ENCODE results near the gene MAP3K5. TPM values are rescaled to one million over a fixed set of nuclear protein-coding genes. Genes with fewer than 3 reads are reported as not detected.

Gene MAP3K5
- total RNA-seq, 1 donor from 2014 or later = 1.7 TPM

DNA sequence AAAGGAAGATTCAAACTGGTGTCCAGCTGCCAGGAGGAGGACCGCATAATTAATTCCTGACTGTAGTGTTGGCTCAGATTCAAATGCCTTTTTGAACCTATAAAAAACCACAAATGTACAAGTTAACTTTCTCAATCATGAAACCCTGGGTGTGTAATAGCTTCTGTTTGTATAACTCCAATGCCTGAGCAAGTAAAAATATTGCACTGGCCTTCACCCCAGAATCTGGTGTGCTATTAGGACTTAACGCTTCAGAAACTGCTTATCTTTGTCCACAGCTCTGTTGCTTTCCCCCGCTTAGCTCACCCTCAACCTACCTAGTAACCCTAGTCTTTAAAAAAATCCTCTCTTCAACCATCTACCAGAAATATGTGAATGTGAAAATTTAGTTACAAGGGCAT is 123.0 kb downstream of the MAP3K5 start:
- Mint-ChIP-seq H3K4me3 (ENCODE audit: unreplicated experiment) (no peak overlapping the region), H3K36me3 (ENCODE audit: low read depth, unreplicated experiment) (no peaks in the 10 kb centered on the region), H3K9me3 (ENCODE audit: unreplicated experiment) (no peaks in the 10 kb centered on the region), H3K4me1 (ENCODE audit: low read depth, unreplicated experiment) (peaks cover 10% of the 10 kb centered on the region), H3K27me3 (ENCODE audit: low read depth, unreplicated experiment) (no peaks in the 10 kb centered on the region), H3K27ac (ENCODE audit: unreplicated experiment) (no peak overlapping the region)
- H3K79me2 ChIP-seq (ENCODE audit: insufficient read depth, low read length) = no peaks in the 10 kb centered on the region
- H3K36me3 ChIP-seq (ENCODE audit: insufficient read depth, low read length) = no peaks in the 10 kb centered on the region
- H3K9me3 ChIP-seq (ENCODE audit: insufficient read depth, low read depth, low read length) = no peaks in the 10 kb centered on the region
- H3K4me2 ChIP-seq (ENCODE audit: low read length) = peak overlapping the region; percentile 66
- no peak overlapping the region for H2AFZ ChIP-seq (ENCODE audit: low read depth, low read length)
- FAIRE-seq = no peak
- no peaks in the 10 kb centered on the region for H3K27me3 ChIP-seq (ENCODE audit: insufficient read depth, low read length)
- no peak overlapping the region for H3K27ac ChIP-seq (ENCODE audit: low read depth, low read length)
- TF ChIP-seq CTCF (IDR thresholded peaks at IDR 0.05; ENCODE audit: insufficient read depth, low read depth, low read length) = no peak
- TF ChIP-seq EZH2 (IDR thresholded peaks at IDR 0.05; ENCODE audit: insufficient read depth, low read length) = no peak
- no peaks in the 10 kb centered on the region for H4K20me1 ChIP-seq (ENCODE audit: insufficient read depth, low read length)
- H3K4me3 ChIP-seq (ENCODE audit: insufficient read depth, low read depth, low read length) = no peak overlapping the region
- H3K4me1 ChIP-seq (ENCODE audit: insufficient read depth, low read length) = peaks cover 15% of the 10 kb centered on the region
- no peak overlapping the region for H3K9ac ChIP-seq (ENCODE audit: low read length)
- DNase-seq (ENCODE audit: low read depth) = peak; percentile 94

DNA sequence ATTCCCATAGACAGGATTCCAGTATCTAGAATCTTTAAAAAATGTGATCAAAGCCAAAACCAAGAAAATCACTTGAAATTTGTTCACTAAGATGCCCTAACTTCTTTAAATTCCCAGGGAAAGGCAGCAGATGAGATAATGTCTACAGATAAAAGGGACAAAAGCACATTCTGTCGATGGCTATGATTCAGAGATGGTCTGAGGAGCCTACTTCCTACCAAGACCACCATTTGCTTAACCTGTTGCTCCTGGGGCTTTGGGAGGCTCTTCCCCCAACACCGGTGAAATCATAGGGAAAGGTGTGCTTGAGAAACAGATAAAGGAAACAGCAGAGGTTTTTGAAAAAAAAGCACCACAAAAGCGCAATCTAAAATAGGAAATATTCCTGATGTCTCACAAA is 123.7 kb downstream of the MAP3K5 start:
- H3K4me3 ChIP-seq (ENCODE audit: insufficient read depth, low read depth, low read length) = no peak overlapping the region
- peak overlapping the region; percentile 66 for H3K4me2 ChIP-seq (ENCODE audit: low read length)
- peaks cover 15% of the 10 kb centered on the region for H3K4me1 ChIP-seq (ENCODE audit: insufficient read depth, low read length)
- DNase-seq (ENCODE audit: low read depth) (peak; percentile 34), FAIRE-seq (no peak)
- Mint-ChIP-seq H3K4me1 (ENCODE audit: low read depth, unreplicated experiment) (peaks cover 10% of the 10 kb centered on the region), H3K27ac (ENCODE audit: unreplicated experiment) (peak overlapping the region; percentile 67), H3K4me3 (ENCODE audit: unreplicated experiment) (no peak overlapping the region), H3K9me3 (ENCODE audit: unreplicated experiment) (no peaks in the 10 kb centered on the region), H3K27me3 (ENCODE audit: low read depth, unreplicated experiment) (no peaks in the 10 kb centered on the region), H3K36me3 (ENCODE audit: low read depth, unreplicated experiment) (no peaks in the 10 kb centered on the region)
- H3K27me3 ChIP-seq (ENCODE audit: insufficient read depth, low read length) = no peaks in the 10 kb centered on the region
- H2AFZ ChIP-seq (ENCODE audit: low read depth, low read length) = no peak overlapping the region
- no peaks in the 10 kb centered on the region for H4K20me1 ChIP-seq (ENCODE audit: insufficient read depth, low read length)
- no peak overlapping the region for H3K27ac ChIP-seq (ENCODE audit: low read depth, low read length)
- TF ChIP-seq EZH2 (IDR thresholded peaks at IDR 0.05; ENCODE audit: insufficient read depth, low read length) (no peak), CTCF (IDR thresholded peaks at IDR 0.05; ENCODE audit: insufficient read depth, low read depth, low read length) (no peak)
- H3K9ac ChIP-seq (ENCODE audit: low read length) = no peak overlapping the region
- H3K9me3 ChIP-seq (ENCODE audit: insufficient read depth, low read depth, low read length) = no peaks in the 10 kb centered on the region
- H3K36me3 ChIP-seq (ENCODE audit: insufficient read depth, low read length) = no peaks in the 10 kb centered on the region
- H3K79me2 ChIP-seq (ENCODE audit: insufficient read depth, low read length) = no peaks in the 10 kb centered on the region

DNA sequence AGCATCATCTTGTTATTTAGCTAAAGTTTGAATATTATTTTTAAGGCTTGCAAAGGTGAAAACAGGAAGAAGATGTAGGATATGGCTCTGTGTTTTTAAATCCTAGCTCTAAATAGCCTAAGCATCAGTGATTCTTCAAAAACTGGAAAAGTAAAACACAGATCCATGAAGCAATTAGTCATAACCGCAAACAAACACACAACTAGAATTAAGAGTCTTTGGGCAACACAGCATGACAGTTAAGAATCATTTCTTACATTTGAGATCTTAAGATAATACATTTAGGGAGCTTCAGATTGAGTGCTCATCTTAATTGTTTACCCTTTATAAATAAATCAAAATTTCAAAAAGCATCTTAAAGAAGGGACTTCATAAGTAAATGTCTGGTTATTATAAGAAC is 126.2 kb downstream of the MAP3K5 start:
- Mint-ChIP-seq H3K36me3 (ENCODE audit: low read depth, unreplicated experiment) (no peaks in the 10 kb centered on the region), H3K4me1 (ENCODE audit: low read depth, unreplicated experiment) (peaks cover 10% of the 10 kb centered on the region), H3K4me3 (ENCODE audit: unreplicated experiment) (no peak overlapping the region), H3K27me3 (ENCODE audit: low read depth, unreplicated experiment) (no peaks in the 10 kb centered on the region), H3K9me3 (ENCODE audit: unreplicated experiment) (no peaks in the 10 kb centered on the region), H3K27ac (ENCODE audit: unreplicated experiment) (no peak overlapping the region)
- FAIRE-seq = no peak
- DNase-seq (ENCODE audit: low read depth) = no peak
- Histone ChIP-seq H3K4me3 (ENCODE audit: insufficient read depth, low read depth, low read length) (no peak overlapping the region), H4K20me1 (ENCODE audit: insufficient read depth, low read length) (no peaks in the 10 kb centered on the region), H3K36me3 (ENCODE audit: insufficient read depth, low read length) (no peaks in the 10 kb centered on the region), H3K79me2 (ENCODE audit: insufficient read depth, low read length) (no peaks in the 10 kb centered on the region), H3K27me3 (ENCODE audit: insufficient read depth, low read length) (no peaks in the 10 kb centered on the region), H3K4me2 (ENCODE audit: low read length) (no peak overlapping the region), H3K9me3 (ENCODE audit: insufficient read depth, low read depth, low read length) (no peaks in the 10 kb centered on the region), H3K27ac (ENCODE audit: low read depth, low read length) (no peak overlapping the region), H3K4me1 (ENCODE audit: insufficient read depth, low read length) (peaks cover 15% of the 10 kb centered on the region), H3K9ac (ENCODE audit: low read length) (no peak overlapping the region), H2AFZ (ENCODE audit: low read depth, low read length) (no peak overlapping the region)
- TF ChIP-seq CTCF (IDR thresholded peaks at IDR 0.05; ENCODE audit: insufficient read depth, low read depth, low read length) (no peak), EZH2 (IDR thresholded peaks at IDR 0.05; ENCODE audit: insufficient read depth, low read length) (no peak)
